ENCODE measurements around the gene SYT3.
"Not testable (repeated sequence)": the region's sequence is repeated elsewhere in the genome, so short reads cannot be mapped to it uniquely, and the experiment has no call there.

SYT3 gene

DNA sequence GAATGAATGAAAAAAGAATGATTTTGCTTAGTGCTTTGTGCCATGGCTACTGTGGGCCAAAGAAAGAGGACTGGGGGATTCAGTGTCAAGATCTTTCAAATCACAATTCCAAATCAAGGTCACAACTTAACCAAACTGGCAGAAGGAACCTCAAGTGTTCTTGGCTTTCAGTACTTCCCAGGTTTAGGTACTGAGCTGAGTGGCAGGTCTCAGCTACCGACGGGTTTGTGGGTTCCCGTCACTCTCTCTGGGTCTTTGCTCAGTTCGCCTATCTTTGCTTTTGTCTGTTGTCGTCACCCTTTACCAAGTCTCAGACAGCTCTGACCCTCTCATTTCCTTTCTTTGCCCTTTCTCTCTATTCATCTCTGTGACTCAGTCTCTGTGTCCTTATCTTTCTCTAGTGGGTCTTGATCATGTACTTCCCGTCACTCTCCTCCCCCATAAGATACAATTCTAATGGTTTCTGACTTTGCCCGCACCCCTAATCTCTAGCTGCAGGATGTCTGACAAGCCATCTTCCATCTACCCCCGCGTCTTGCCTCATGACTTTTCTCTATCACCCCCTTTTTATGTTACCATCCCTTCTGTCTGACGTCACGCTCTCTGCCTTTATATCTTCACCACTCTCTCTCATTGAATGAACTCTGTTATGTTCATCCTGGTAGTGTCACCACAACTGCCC, 38.1 kb downstream of the SYT3 start:
- DNase-seq, result no peak

DNA sequence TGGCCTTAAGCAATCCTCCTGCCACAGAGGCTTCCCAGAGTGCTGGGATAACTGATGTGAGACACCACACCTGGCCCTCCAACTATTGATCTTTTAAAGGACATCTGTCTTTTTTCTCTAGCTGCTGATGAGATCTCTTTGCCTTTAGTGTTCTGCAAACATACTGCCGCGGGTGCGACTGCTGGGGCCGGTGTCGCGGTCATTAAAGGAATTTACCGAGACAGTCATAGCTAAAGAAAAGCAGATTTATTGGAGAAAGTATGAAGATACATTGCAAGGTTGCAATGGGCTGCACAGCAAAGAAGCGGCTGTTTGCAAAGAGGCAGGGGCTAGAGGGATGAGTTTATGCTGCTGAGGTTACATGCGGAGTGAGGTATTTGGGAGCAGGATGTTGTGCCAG, 40.3 kb downstream of the SYT3 start:
- no peak for DNase-seq

DNA sequence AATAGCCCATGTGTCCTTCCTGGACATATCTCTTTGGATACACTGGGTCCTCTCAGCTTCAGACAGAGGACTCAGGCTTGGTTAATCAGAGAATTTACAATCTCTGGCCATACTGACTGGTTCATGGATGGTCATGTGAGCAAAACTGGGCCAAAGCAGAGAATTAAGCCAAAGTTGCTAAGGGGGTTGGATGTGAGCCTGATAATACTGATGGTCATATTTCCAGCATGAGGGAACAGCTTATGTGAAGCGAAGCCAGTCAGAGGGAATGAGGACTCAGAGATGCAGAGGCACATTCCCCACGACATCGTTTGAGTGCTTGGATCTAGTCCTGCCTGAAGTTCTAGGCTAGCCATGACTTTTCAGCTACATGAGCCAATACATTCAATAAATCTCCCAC, 49.5 kb downstream of the SYT3 start:
- no peak for DNase-seq

DNA sequence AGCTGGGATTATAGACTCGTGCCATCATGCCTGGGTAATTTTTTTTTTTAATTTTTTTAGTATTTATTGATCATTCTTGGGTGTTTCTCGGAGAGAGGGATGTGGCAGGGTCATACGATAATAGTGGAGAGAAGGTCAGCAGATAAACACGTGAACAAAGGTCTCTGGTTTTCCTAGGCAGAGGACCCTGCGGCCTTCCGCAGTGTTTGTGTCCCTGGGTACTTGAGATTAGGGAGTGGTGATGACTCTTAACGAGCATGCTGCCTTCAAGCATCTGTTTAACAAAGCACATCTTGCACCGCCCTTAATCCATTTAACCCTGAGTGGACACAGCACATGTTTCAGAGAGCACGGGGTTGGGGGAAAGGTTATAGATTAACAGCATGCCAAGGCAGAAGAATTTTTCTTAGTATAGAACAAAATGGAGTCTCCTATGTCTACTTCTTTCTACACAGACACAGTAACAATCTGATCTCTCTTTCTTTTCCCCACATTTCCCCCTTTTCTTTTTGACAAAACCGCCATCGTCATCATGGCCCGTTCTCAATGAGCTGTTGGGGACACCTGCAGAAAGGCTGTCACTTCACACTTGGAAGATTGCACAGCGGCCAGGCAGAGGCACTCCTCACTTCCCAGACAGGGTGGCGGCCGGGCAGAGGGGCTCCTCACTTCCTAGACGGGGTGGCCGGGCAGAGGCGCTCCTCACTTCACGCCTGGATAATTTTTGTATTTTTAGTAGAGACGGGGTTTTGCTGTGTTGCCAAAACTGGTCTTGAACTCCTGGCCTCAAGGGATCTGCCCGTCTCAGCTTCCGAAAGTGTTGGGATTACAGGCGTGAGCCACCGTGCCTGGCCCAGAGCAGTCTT, 57.7 kb downstream of the SYT3 start:
- DNase-seq, result not testable (repeated sequence)

DNA sequence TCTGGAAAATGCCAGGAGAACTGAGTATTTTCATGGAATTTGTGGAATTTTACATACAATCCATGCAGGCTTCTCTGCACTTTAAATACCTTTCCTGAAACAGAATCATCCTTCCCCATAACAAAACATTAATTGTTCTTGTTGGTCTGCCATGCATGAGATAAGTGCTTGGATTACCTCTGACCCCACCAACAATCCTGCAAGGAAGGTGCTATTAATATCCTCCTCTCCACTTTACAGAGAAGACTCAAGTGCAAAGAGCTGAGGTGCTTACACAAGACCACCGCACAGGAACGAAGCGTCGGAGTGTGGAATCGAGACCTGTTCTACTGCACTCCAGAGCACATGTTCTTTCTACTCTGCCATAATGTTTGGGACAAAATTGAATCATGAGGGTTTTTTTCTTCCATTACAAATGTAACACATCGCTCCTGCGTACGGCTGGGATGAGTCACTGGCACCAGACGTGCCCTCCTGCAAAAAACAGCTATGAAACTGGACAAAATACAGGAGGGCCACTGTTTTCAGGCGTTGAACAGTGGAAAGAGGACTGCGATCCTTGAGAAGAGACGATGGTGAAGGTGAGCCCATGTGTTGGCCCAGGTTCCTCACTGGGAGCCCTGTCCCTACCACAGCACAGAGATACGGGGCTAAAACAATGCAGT, 58.6 kb downstream of the SYT3 start:
- no peak for DNase-seq

DNA sequence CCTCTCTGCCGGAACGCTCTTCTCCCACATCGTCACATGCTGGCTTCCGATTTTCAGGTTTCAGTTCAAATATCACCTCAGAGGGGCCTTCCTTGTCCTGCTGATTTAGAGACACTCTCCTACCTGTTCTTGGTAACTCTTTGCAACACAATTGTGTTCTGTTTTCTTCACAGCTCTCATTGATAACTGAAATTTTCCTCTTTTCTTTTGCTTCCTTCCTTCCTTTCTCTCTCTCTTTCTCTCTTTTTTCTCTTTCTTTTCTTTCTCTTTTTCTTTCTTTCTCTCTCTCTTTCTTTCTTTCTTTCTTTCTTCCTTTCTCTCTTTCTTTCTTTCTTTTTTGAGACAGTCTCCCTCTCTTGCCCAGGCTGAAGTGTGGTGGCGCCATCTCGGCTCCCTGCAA, 59.4 kb downstream of the SYT3 start:
- no peak for DNase-seq

DNA sequence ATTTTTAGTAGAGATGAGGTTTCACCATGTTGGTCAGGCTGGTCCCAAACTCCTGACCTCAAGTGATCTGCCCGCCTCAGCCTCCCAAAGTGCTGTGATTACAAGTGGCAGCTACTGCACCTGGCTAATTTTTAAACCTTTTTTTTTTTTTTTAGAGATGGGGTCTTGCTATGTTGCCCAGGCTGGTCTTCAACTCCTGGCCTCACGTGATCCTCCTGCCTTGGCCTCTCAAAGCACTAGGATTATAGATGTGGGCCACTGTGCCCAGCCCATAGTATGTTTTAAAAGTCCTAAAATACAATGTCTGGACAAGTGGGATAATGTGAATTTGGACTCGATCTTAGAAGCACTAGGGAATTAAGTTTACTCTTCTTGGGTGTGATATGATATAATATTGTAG, 62.9 kb downstream of the SYT3 start:
- DNase-seq, result not testable (repeated sequence)

DNA sequence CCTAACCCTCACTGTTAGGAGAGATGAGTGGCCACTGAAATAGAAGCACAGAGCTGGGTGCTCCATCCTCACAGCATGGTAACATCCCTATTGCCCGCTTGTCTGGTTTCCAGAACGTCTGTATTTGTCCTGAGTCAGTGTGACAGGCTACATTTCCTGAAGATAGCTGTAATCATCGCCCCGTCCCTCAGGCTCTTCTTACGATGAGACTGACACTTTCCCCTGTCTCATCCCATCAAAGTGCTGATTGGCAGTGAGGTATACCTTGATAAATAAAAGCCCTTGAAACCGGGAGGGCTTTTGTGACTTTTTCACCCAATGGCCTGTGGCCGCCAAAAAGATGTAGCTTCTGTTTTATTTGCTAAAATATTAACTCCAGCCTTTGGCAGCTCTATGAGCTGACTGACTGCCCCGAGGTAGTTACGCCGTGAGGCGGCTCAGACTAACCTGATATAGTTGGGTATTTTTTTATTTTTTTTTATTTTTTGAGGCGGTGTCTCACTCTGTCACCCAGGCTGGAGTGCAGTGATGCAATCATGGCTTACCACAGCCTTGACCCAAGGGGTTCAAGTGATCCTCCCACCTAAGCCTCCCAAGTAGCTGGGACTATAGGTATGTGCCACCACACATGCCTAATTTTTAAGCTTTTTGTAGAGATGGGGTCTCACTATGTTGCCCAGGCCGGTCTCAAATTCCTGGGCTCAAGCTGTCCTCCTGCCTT, 65.8 kb downstream of the SYT3 start:
- DNase-seq, result no peak
